Osteoblast (primary cell): ENCODE data around the gene CAP2. TPM values are rescaled to one million over a fixed set of nuclear protein-coding genes. Genes with fewer than 3 reads are reported as not detected.

Source experiments
- DNase-seq: peaks from one replicate; pipeline ENCODE4 v3.0.0; 2011; ENCODE audit warnings: low spot score, mixed read lengths; ENCODE audit not compliant: insufficient read length; ENCODE audit errors: missing footprints
- H2AFZ ChIP-seq: 2 replicates; pipeline ENCODE4 v1.6.0; 2011; ENCODE audit warnings: mild to moderate bottlenecking, low read length
- H3K27ac ChIP-seq: 2 replicates; pipeline ENCODE4 v1.5.1; 2011; ENCODE audit warnings: mild to moderate bottlenecking, low read depth, low read length, moderate library complexity
- H3K27me3 ChIP-seq: 2 replicates; pipeline ENCODE4 v1.6.0; 2012; ENCODE audit warnings: mild to moderate bottlenecking, control low read depth, inconsistent platforms, low read length, moderate library complexity; ENCODE audit not compliant: insufficient read depth
- H3K36me3 ChIP-seq: 2 replicates; pipeline ENCODE4 v1.5.1; 2011; ENCODE audit warnings: mild to moderate bottlenecking, low read length, control low read depth, moderate library complexity; ENCODE audit not compliant: insufficient read depth
- H3K4me1 ChIP-seq: 2 replicates; pipeline ENCODE4 v1.5.1; 2011; ENCODE audit warnings: mild to moderate bottlenecking, low read length, control low read depth, moderate library complexity; ENCODE audit not compliant: insufficient read depth
- H3K4me2 ChIP-seq: 2 replicates; pipeline ENCODE4 v1.6.0; 2011; ENCODE audit warnings: mild to moderate bottlenecking, low read length; ENCODE audit not compliant: insufficient read depth
- H3K4me3 ChIP-seq: fragments of 200-600 bp; sonication (generic); 3 replicates; pipeline ENCODE4 v1.5.1; 2012; ENCODE audit warnings: mild to moderate bottlenecking, low read length, inconsistent platforms; ENCODE audit not compliant: insufficient read depth
- H3K79me2 ChIP-seq: 2 replicates; pipeline ENCODE4 v1.6.0; 2012; ENCODE audit warnings: mild to moderate bottlenecking, low read length, control low read depth, inconsistent platforms; ENCODE audit not compliant: insufficient read depth
- H3K9me3 ChIP-seq: 2 replicates; pipeline ENCODE4 v1.5.1; 2011; ENCODE audit warnings: low read depth, low read length, control low read depth
- H4K20me1 ChIP-seq: 2 replicates; pipeline ENCODE4 v1.6.0; 2012; ENCODE audit warnings: mild to moderate bottlenecking, low read length, control low read depth; ENCODE audit not compliant: insufficient read depth
- CTCF ChIP-seq: IDR thresholded peaks from 2 replicates; pipeline ENCODE4 v1.5.1; 2011; ENCODE audit warnings: mild to moderate bottlenecking, low read depth, low read length, moderate library complexity; ENCODE audit errors: extremely low read depth
- total RNA-seq: library from RNA; depleted of rRNA; stranded (reverse); fragments of >200 nt; gene quantifications from 2 replicates; pipeline ENCODE4 v1.2.3, GENCODE V29; 2012

Gene CAP2
- total RNA-seq, 1 donor, result 12.3 TPM

- Histone ChIP-seq H3K4me1 (no peaks in the 10 kb centered on the region), H3K79me2 (no peaks in the 10 kb centered on the region), H3K4me2 (no peak overlapping the region), H3K27ac (no peak overlapping the region), H3K4me3 (no peak overlapping the region), H4K20me1 (no peaks in the 10 kb centered on the region), H3K27me3 (no peaks in the 10 kb centered on the region), H2AFZ (no peak overlapping the region), H3K36me3 (no peaks in the 10 kb centered on the region), H3K9me3 (no peaks in the 10 kb centered on the region)
- TF ChIP-seq CTCF, result no peak
- DNase-seq, result peak; percentile 67
These were observed 85.0 kb downstream of the CAP2 start for GRCh38 chr6:17478223-17478907.

GRCh38 chr6:17478946-17479345, 85.6 kb downstream of the CAP2 start:
- Histone ChIP-seq H3K27me3 (no peaks in the 10 kb centered on the region), H3K4me1 (no peaks in the 10 kb centered on the region), H3K4me2 (no peak overlapping the region), H3K4me3 (no peak overlapping the region), H4K20me1 (no peaks in the 10 kb centered on the region), H3K9me3 (no peaks in the 10 kb centered on the region), H3K79me2 (no peaks in the 10 kb centered on the region), H3K36me3 (no peaks in the 10 kb centered on the region), H3K27ac (no peak overlapping the region), H2AFZ (no peak overlapping the region)
- DNase-seq, result no peak
- no peak for TF ChIP-seq CTCF

- H3K4me3 ChIP-seq, result no peak overlapping the region
- no peaks in the 10 kb centered on the region for H3K36me3 ChIP-seq
- H3K4me1 ChIP-seq, result no peaks in the 10 kb centered on the region
- no peaks in the 10 kb centered on the region for H4K20me1 ChIP-seq
- no peak overlapping the region for H3K4me2 ChIP-seq
- no peaks in the 10 kb centered on the region for H3K9me3 ChIP-seq
- H3K27ac ChIP-seq, result no peak overlapping the region
- no peaks in the 10 kb centered on the region for H3K27me3 ChIP-seq
- TF ChIP-seq CTCF, result no peak
- no peak for DNase-seq
- no peak overlapping the region for H2AFZ ChIP-seq
- no peaks in the 10 kb centered on the region for H3K79me2 ChIP-seq
These were observed 87.1 kb downstream of the CAP2 start for GRCh38 chr6:17480476-17480875.

GRCh38 chr6:17482711-17483110, 89.3 kb downstream of the CAP2 start:
- no peak overlapping the region for H3K27ac ChIP-seq
- no peaks in the 10 kb centered on the region for H3K36me3 ChIP-seq
- H3K4me2 ChIP-seq, result no peak overlapping the region
- H3K27me3 ChIP-seq, result no peaks in the 10 kb centered on the region
- H3K4me3 ChIP-seq, result no peak overlapping the region
- no peak for DNase-seq
- TF ChIP-seq CTCF, result no peak
- H2AFZ ChIP-seq, result no peak overlapping the region
- no peaks in the 10 kb centered on the region for H4K20me1 ChIP-seq
- no peaks in the 10 kb centered on the region for H3K4me1 ChIP-seq
- H3K9me3 ChIP-seq, result no peaks in the 10 kb centered on the region
- no peaks in the 10 kb centered on the region for H3K79me2 ChIP-seq
